Osteocyte (in vitro differentiated cells): ENCODE results near the gene RABL6. TPM values are rescaled to one million over a fixed set of nuclear protein-coding genes. Genes with fewer than 3 reads are reported as not detected.

Experiments
- DNase-seq: peaks from one replicate; pipeline ENCODE4 v3.0.0; 2021; ENCODE audit warnings: mixed read lengths; ENCODE audit not compliant: unreplicated experiment; ENCODE audit errors: extremely low spot score
- H3K27ac Mint-ChIP-seq: one replicate; pipeline ENCODE4 v1.8.0; 2021; ENCODE audit warnings: mild to moderate bottlenecking, mixed read lengths; ENCODE audit not compliant: unreplicated experiment
- H3K27me3 Mint-ChIP-seq: one replicate; pipeline ENCODE4 v1.8.0; 2021; ENCODE audit warnings: mixed read lengths; ENCODE audit not compliant: unreplicated experiment
- H3K36me3 Mint-ChIP-seq: one replicate; pipeline ENCODE4 v1.8.0; 2021; ENCODE audit warnings: mixed read lengths; ENCODE audit not compliant: unreplicated experiment
- H3K4me1 Mint-ChIP-seq: one replicate; pipeline ENCODE4 v1.8.0; 2021; ENCODE audit warnings: mixed read lengths; ENCODE audit not compliant: unreplicated experiment
- H3K4me3 Mint-ChIP-seq: one replicate; pipeline ENCODE4 v1.8.0; 2021; ENCODE audit warnings: mild to moderate bottlenecking, moderate library complexity, mixed read lengths; ENCODE audit not compliant: unreplicated experiment
- H3K9me3 Mint-ChIP-seq: one replicate; pipeline ENCODE4 v1.8.0; 2021; ENCODE audit warnings: mixed read lengths; ENCODE audit not compliant: unreplicated experiment
- CTCF ChIP-seq: fragments of 200-600 bp; sonication (generic); IDR thresholded peaks from 2 replicates; pipeline ENCODE4 v1.5.0; 2021; ENCODE audit warnings: antibody characterized with exemption, mild to moderate bottlenecking, moderate library complexity
- total RNA-seq: library from RNA; stranded (reverse); gene quantifications from 2 replicates; pipeline ENCODE4 v1.2.1, GENCODE V29; 2021

Gene RABL6
- total RNA-seq, 1 donor from 2014 or later, result 84.7 TPM

GRCh38 chr9:136826703-136827582 is 19.2 kb downstream of the RABL6 start:
- no peaks in the 10 kb centered on the region for H3K9me3 Mint-ChIP-seq
- no peak overlapping the region for H3K4me3 Mint-ChIP-seq
- no peaks in the 10 kb centered on the region for H3K4me1 Mint-ChIP-seq
- DNase-seq, result no peak
- no peak for TF ChIP-seq CTCF
- no peak overlapping the region for H3K27ac Mint-ChIP-seq
- no peaks in the 10 kb centered on the region for H3K27me3 Mint-ChIP-seq
- peaks cover 7% of the 10 kb centered on the region for H3K36me3 Mint-ChIP-seq

GRCh38 chr9:136827794-136828473 is 20.2 kb downstream of the RABL6 start:
- no peaks in the 10 kb centered on the region for H3K9me3 Mint-ChIP-seq
- H3K4me1 Mint-ChIP-seq, result no peaks in the 10 kb centered on the region
- no peaks in the 10 kb centered on the region for H3K27me3 Mint-ChIP-seq
- no peak overlapping the region for H3K4me3 Mint-ChIP-seq
- TF ChIP-seq CTCF, result no peak
- H3K36me3 Mint-ChIP-seq, result peaks cover 11% of the 10 kb centered on the region
- no peak for DNase-seq
- no peak overlapping the region for H3K27ac Mint-ChIP-seq

- H3K27ac Mint-ChIP-seq, result no peak overlapping the region
- no peak overlapping the region for H3K4me3 Mint-ChIP-seq
- peaks cover 11% of the 10 kb centered on the region for H3K36me3 Mint-ChIP-seq
- no peak for DNase-seq
- no peak for TF ChIP-seq CTCF
- no peaks in the 10 kb centered on the region for H3K4me1 Mint-ChIP-seq
- H3K27me3 Mint-ChIP-seq, result no peaks in the 10 kb centered on the region
- no peaks in the 10 kb centered on the region for H3K9me3 Mint-ChIP-seq
These were observed 20.9 kb downstream of the RABL6 start for GRCh38 chr9:136828474-136829140.

GRCh38 chr9:136829412-136829811 is 21.7 kb downstream of the RABL6 start:
- TF ChIP-seq CTCF, result no peak
- DNase-seq, result no peak
- Mint-ChIP-seq H3K36me3 (peaks cover 18% of the 10 kb centered on the region), H3K9me3 (no peaks in the 10 kb centered on the region), H3K4me1 (no peaks in the 10 kb centered on the region), H3K27me3 (no peaks in the 10 kb centered on the region), H3K27ac (no peak overlapping the region), H3K4me3 (no peak overlapping the region)
